Measurements from ENCODE around the gene CERS6.
A peak's percentile ranks its signal among the peaks of the same experiment; 100 is the strongest.

Gene CERS6

DNA sequence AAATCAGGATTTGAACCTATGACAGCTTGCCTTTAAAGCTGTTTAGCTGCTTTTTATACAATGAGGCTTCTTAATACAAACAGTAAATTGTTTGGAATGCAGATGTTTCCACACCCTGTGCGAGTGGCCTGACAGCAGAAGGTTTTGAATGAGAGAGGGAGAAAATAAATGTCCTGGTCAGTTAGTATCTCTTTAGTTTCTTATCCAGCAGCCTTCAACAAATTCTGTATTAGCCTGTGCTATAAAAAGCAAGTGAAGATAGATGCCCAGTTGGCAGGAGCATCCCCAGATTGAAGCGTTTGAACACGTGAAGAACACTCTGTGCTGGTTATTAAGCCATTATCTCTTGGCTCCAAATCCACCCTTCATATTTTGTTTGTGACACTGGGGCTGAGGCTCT lies 70.6 kb downstream of the CERS6 start:
- 94% methylated on average over 2 of the region's 3 CpGs for WGBS (ENCODE audit: insufficient coverage)
- ChIA-PET POLR2A (interaction anchor here (0.6 kb wide), 1 partner anchor 58 kb away, joined by 3 read pairs; no protein-coding TSS in a partner anchor), CTCF (interaction anchor here (1.4 kb wide), 1 partner anchor 104 kb away, joined by 3 read pairs; no protein-coding TSS in a partner anchor)
- no peaks in the 10 kb centered on the region for H3K27me3 ChIP-seq (replicated peaks in 2 of 5; ENCODE audit: control insufficient read depth in 4 of 5, insufficient read depth in 5 of 5, low read length in 4 of 5)
- peaks cover 0 to 24% (median 13%) of the 10 kb centered on the region in 4 experiments for H3K4me1 ChIP-seq (ENCODE audit: control extremely low read depth in 1 of 4, control insufficient read depth in 4 of 4, insufficient read depth in 4 of 4, low read length in 3 of 4)
- H3K4me3 ChIP-seq (ENCODE audit: control insufficient read depth in 1 of 7, extremely low read depth in 1 of 7, insufficient read depth in 4 of 7, low read depth in 2 of 7, low read length in 6 of 7) = no peak overlapping the region
- no peak for DNase-seq
- peaks cover 0 to 3% (median 0%) of the 10 kb centered on the region in 4 experiments for H3K36me3 ChIP-seq (ENCODE audit: control insufficient read depth in 4 of 4, insufficient read depth in 4 of 4, low read length in 3 of 4)
- H3K27ac ChIP-seq (ENCODE audit: insufficient read depth in 1 of 2, low read depth in 1 of 2, low read length in 2 of 2, poor library complexity in 1 of 2, severe bottlenecking in 2 of 2) = no peak overlapping the region
- no peaks in the 10 kb centered on the region for H3K9me3 ChIP-seq (ENCODE audit: control extremely low read depth in 1 of 5, control insufficient read depth in 4 of 5, insufficient read depth in 2 of 5, low read depth in 1 of 5, low read length in 4 of 5)

DNA sequence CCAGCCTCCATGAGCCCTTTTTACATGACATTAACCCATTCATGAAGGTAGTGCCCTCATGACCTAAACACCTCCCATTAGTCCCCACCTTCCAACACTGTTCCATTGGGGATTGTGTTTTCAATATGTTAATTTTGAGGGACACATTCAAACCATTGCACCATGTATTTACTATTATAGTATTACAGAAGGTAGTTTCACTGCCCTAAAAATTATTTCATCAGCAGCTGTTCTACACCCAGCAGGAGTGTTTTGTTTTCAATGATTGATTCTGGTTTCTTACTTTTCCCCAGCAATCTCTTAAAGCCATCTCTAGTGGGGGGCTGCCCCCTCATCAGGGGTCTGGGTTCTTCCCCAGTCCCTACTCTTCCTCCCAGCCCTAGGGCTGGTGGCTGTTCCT lies 71.9 kb downstream of the CERS6 start:
- ChIA-PET CTCF (no interaction called here), POLR2A (no interaction called here)
- H3K4me3 ChIP-seq (ENCODE audit: control insufficient read depth in 1 of 7, extremely low read depth in 1 of 7, insufficient read depth in 4 of 7, low read depth in 2 of 7, low read length in 6 of 7) = no peak overlapping the region
- no peak for DNase-seq
- H3K9me3 ChIP-seq (ENCODE audit: control extremely low read depth in 1 of 5, control insufficient read depth in 4 of 5, insufficient read depth in 2 of 5, low read depth in 1 of 5, low read length in 4 of 5) = no peaks in the 10 kb centered on the region
- H3K36me3 ChIP-seq (ENCODE audit: control insufficient read depth in 4 of 4, insufficient read depth in 4 of 4, low read length in 3 of 4) = peaks cover 0 to 3% (median 0%) of the 10 kb centered on the region in 4 experiments
- peaks cover 0 to 31% (median 18%) of the 10 kb centered on the region in 4 experiments for H3K4me1 ChIP-seq (ENCODE audit: control extremely low read depth in 1 of 4, control insufficient read depth in 4 of 4, insufficient read depth in 4 of 4, low read length in 3 of 4)
- no peaks in the 10 kb centered on the region for H3K27me3 ChIP-seq (replicated peaks in 2 of 5; ENCODE audit: control insufficient read depth in 4 of 5, insufficient read depth in 5 of 5, low read length in 4 of 5)
- H3K27ac ChIP-seq (ENCODE audit: insufficient read depth in 1 of 2, low read depth in 1 of 2, low read length in 2 of 2, poor library complexity in 1 of 2, severe bottlenecking in 2 of 2) = no peak overlapping the region

GRCh38 chr2:168528469-168528868 lies 72.4 kb downstream of the CERS6 start:
- Histone ChIP-seq H3K4me1 (ENCODE audit: control extremely low read depth in 1 of 4, control insufficient read depth in 4 of 4, insufficient read depth in 4 of 4, low read length in 3 of 4) (peaks cover 0 to 31% (median 16%) of the 10 kb centered on the region in 4 experiments), H3K4me3 (ENCODE audit: control insufficient read depth in 1 of 7, extremely low read depth in 1 of 7, insufficient read depth in 4 of 7, low read depth in 2 of 7, low read length in 6 of 7) (no peak overlapping the region), H3K36me3 (ENCODE audit: control insufficient read depth in 4 of 4, insufficient read depth in 4 of 4, low read length in 3 of 4) (peaks cover 0 to 3% (median 0%) of the 10 kb centered on the region in 4 experiments), H3K27me3 (replicated peaks in 2 of 5; ENCODE audit: control insufficient read depth in 4 of 5, insufficient read depth in 5 of 5, low read length in 4 of 5) (no peaks in the 10 kb centered on the region), H3K27ac (ENCODE audit: insufficient read depth in 1 of 2, low read depth in 1 of 2, low read length in 2 of 2, poor library complexity in 1 of 2, severe bottlenecking in 2 of 2) (no peak overlapping the region), H3K9me3 (ENCODE audit: control extremely low read depth in 1 of 5, control insufficient read depth in 4 of 5, insufficient read depth in 2 of 5, low read depth in 1 of 5, low read length in 4 of 5) (no peaks in the 10 kb centered on the region)
- DNase-seq = no peak
- CTCF ChIA-PET = no interaction called here
- POLR2A ChIA-PET = no interaction called here

DNA sequence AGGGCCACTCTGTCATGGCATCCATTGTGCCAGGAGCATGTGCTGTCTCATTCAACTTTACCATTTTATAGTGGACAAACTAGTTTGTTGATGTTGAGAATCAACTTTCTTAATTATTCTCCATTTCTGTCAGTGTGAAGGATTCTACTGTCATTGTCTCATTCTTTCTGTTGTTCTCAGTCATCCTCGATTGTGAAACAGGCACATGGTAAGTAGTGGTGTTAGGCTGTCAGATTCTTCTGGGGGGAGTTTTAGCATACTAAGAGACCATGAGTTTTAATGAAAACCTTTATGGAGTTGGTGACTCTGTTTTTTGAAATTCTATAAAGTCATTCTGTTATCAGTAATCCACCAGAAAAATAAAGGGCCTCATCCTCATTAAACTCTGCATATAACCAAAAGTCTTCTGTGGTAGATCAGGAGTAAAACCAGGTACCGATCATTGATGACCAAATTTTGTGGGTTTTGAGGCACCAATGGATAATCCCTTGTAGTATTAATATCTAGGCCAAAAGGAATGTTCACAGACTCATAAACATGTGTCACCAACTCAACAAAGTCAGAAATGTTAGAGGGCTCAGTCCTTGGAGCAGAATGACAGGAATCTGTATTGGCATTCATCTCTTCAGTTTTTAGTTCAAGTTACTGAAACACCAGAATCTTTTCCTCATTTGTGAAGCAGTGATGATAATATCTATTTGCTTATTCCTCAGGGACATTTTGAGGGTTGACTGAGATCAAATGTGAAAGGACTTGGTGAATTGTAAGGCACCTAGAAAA lies 73.2 kb downstream of the CERS6 start:
- ChIA-PET POLR2A (no interaction called here), CTCF (no interaction called here)
- H3K36me3 ChIP-seq (ENCODE audit: control insufficient read depth in 4 of 4, insufficient read depth in 4 of 4, low read length in 3 of 4) = peaks cover 0 to 4% (median 1%) of the 10 kb centered on the region in 4 experiments
- H3K4me1 ChIP-seq (ENCODE audit: control extremely low read depth in 1 of 4, control insufficient read depth in 4 of 4, insufficient read depth in 4 of 4, low read length in 3 of 4) = peaks cover 0 to 28% (median 13%) of the 10 kb centered on the region in 4 experiments
- no CpG with 5 or more reads among the region's 2 CpGs for WGBS (ENCODE audit: insufficient coverage)
- no peaks in the 10 kb centered on the region for H3K27me3 ChIP-seq (replicated peaks in 2 of 5; ENCODE audit: control insufficient read depth in 4 of 5, insufficient read depth in 5 of 5, low read length in 4 of 5)
- peaks cover 0 to 3% (median 0%) of the 10 kb centered on the region in 5 experiments for H3K9me3 ChIP-seq (ENCODE audit: control extremely low read depth in 1 of 5, control insufficient read depth in 4 of 5, insufficient read depth in 2 of 5, low read depth in 1 of 5, low read length in 4 of 5)
- H3K4me3 ChIP-seq (ENCODE audit: control insufficient read depth in 1 of 7, extremely low read depth in 1 of 7, insufficient read depth in 4 of 7, low read depth in 2 of 7, low read length in 6 of 7) = no peak overlapping the region
- DNase-seq = no peak
- H3K27ac ChIP-seq (ENCODE audit: insufficient read depth in 1 of 2, low read depth in 1 of 2, low read length in 2 of 2, poor library complexity in 1 of 2, severe bottlenecking in 2 of 2) = peak overlapping the region in 1 of 2 experiments; percentile 3

DNA sequence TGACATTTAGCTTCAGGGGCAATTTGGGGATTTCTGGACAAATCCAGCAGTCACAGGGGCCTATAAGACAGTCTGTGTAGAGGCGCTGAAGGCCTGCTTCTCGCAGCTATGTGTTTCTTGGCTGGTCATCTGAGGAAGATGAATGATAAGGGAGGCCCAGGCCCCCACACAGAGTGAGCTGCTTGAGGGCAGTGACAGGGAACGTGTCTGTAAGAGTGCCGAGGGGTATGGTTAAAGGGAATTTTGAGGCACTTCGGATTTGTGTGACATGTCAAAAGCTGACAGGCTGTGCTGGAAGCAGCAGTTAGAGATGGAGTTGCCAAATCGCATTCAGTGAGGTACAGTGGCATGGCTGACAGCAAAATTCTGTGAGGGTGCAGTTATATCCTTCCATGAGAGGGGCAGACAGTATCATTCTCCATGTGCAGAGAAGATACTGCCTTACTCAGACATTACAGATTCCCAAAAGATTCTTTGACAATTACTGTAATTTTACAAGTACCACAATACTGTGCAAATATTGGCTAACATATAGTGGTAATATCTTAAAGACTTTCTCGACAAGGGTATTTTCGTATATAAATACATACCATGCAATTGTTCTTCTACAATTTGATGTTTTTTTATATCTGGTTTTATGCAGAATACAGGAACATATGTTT lies 74.0 kb downstream of the CERS6 start:
- WGBS (ENCODE audit: insufficient coverage) = 96% methylated on average over 5 of the region's 8 CpGs
- POLR2A ChIA-PET = no interaction called here
- H3K27ac ChIP-seq (ENCODE audit: insufficient read depth in 1 of 2, low read depth in 1 of 2, low read length in 2 of 2, poor library complexity in 1 of 2, severe bottlenecking in 2 of 2) = peak overlapping the region in 1 of 2 experiments; percentile 3

GRCh38 chr2:168530982-168531622 lies 75.0 kb downstream of the CERS6 start:
- WGBS (ENCODE audit: insufficient coverage) = 97% methylated on average over 4 of the region's 4 CpGs
- DNase-seq = peak in 2 of 3 donors; percentile 26 to 41
- no peak overlapping the region for H3K4me3 ChIP-seq (ENCODE audit: control insufficient read depth in 1 of 7, extremely low read depth in 1 of 7, insufficient read depth in 4 of 7, low read depth in 2 of 7, low read length in 6 of 7)
- H3K36me3 ChIP-seq (ENCODE audit: control insufficient read depth in 4 of 4, insufficient read depth in 4 of 4, low read length in 3 of 4) = peaks cover 0 to 13% (median 3%) of the 10 kb centered on the region in 4 experiments
- H3K4me1 ChIP-seq (ENCODE audit: control extremely low read depth in 1 of 4, control insufficient read depth in 4 of 4, insufficient read depth in 4 of 4, low read length in 3 of 4) = peaks cover 0 to 28% (median 13%) of the 10 kb centered on the region in 4 experiments
- peaks cover 0 to 10% (median 2%) of the 10 kb centered on the region in 5 experiments for H3K9me3 ChIP-seq (ENCODE audit: control extremely low read depth in 1 of 5, control insufficient read depth in 4 of 5, insufficient read depth in 2 of 5, low read depth in 1 of 5, low read length in 4 of 5)
- no peak overlapping the region for H3K27ac ChIP-seq (ENCODE audit: insufficient read depth in 1 of 2, low read depth in 1 of 2, low read length in 2 of 2, poor library complexity in 1 of 2, severe bottlenecking in 2 of 2)
- ChIA-PET CTCF (interaction anchor here (1.3 kb wide), 1 partner anchor 20 kb away, joined by 5 read pairs; no protein-coding TSS in a partner anchor), POLR2A (no interaction called here)
- H3K27me3 ChIP-seq (replicated peaks in 2 of 5; ENCODE audit: control insufficient read depth in 4 of 5, insufficient read depth in 5 of 5, low read length in 4 of 5) = no peaks in the 10 kb centered on the region

More for the DNA sequence above, 74.0 kb downstream of the CERS6 start:
- DNase-seq = no peak
- no peak overlapping the region for H3K4me3 ChIP-seq (ENCODE audit: control insufficient read depth in 1 of 7, extremely low read depth in 1 of 7, insufficient read depth in 4 of 7, low read depth in 2 of 7, low read length in 6 of 7)
- H3K4me1 ChIP-seq (ENCODE audit: control extremely low read depth in 1 of 4, control insufficient read depth in 4 of 4, insufficient read depth in 4 of 4, low read length in 3 of 4) = peaks cover 0 to 28% (median 13%) of the 10 kb centered on the region in 4 experiments
- H3K36me3 ChIP-seq (ENCODE audit: control insufficient read depth in 4 of 4, insufficient read depth in 4 of 4, low read length in 3 of 4) = peaks cover 0 to 9% (median 3%) of the 10 kb centered on the region in 4 experiments
- H3K9me3 ChIP-seq (ENCODE audit: control extremely low read depth in 1 of 5, control insufficient read depth in 4 of 5, insufficient read depth in 2 of 5, low read depth in 1 of 5, low read length in 4 of 5) = peaks cover 0 to 6% (median 1%) of the 10 kb centered on the region in 5 experiments
- CTCF ChIA-PET = interaction anchor here (1.3 kb wide), 1 partner anchor 21 kb away, joined by 5 read pairs; no protein-coding TSS in a partner anchor
- no peaks in the 10 kb centered on the region for H3K27me3 ChIP-seq (replicated peaks in 2 of 5; ENCODE audit: control insufficient read depth in 4 of 5, insufficient read depth in 5 of 5, low read length in 4 of 5)

Data from common myeloid progenitor, CD34-positive (primary cell).